ENCODE data around the gene B3GLCT.

Gene B3GLCT

GRCh38 chr13:31350560-31350959, 150.8 kb downstream of the B3GLCT start:
- no peak for DNase-seq (ENCODE audit: low read depth)

- no peak for DNase-seq (ENCODE audit: low read depth)
Measured at GRCh38 chr13:31351376-31351775, 151.6 kb downstream of the B3GLCT start.

GRCh38 chr13:31352467-31352866, 152.7 kb downstream of the B3GLCT start:
- DNase-seq (ENCODE audit: low read depth): no peak

GRCh38 chr13:31355001-31355400, 155.2 kb downstream of the B3GLCT start:
- no peak for DNase-seq (ENCODE audit: low read depth)

GRCh38 chr13:31356991-31357390, 157.2 kb downstream of the B3GLCT start:
- no peak for DNase-seq (ENCODE audit: low read depth)

- DNase-seq (ENCODE audit: low read depth): no peak
Measured at GRCh38 chr13:31357581-31357980, 157.8 kb downstream of the B3GLCT start.

- no peak for DNase-seq (ENCODE audit: low read depth)
Measured at GRCh38 chr13:31361673-31362072, 161.9 kb downstream of the B3GLCT start.

- no peak for DNase-seq (ENCODE audit: low read depth)
Measured at GRCh38 chr13:31365630-31366029, 165.9 kb downstream of the B3GLCT start.

GRCh38 chr13:31367410-31367809, 167.6 kb downstream of the B3GLCT start:
- no peak for DNase-seq (ENCODE audit: low read depth)

GRCh38 chr13:31369213-31369612, 169.4 kb downstream of the B3GLCT start:
- no peak for DNase-seq (ENCODE audit: low read depth)

GRCh38 chr13:31372454-31372853, 172.7 kb downstream of the B3GLCT start:
- no peak for DNase-seq (ENCODE audit: low read depth)

- DNase-seq (ENCODE audit: low read depth): no peak
Measured at GRCh38 chr13:31374682-31375081, 174.9 kb downstream of the B3GLCT start.

- no peak for DNase-seq (ENCODE audit: low read depth)
Measured at GRCh38 chr13:31377946-31378345, 178.2 kb downstream of the B3GLCT start.

- no peak for DNase-seq (ENCODE audit: low read depth)
Measured at GRCh38 chr13:31380715-31381114, 180.9 kb downstream of the B3GLCT start.

Measured in fibroblast of the conjunctiva (primary cell).